Measurements from ENCODE around the gene ZNF592.

ZNF592 gene

GRCh38 chr15:84795186-84795585 is 46.8 kb downstream of the ZNF592 start:
- Histone ChIP-seq H3K4me1 (ENCODE audit: control insufficient read depth, insufficient read depth, low read length) (peaks cover 3% of the 10 kb centered on the region), H3K27ac (ENCODE audit: low read length) (no peak overlapping the region), H3K36me3 (ENCODE audit: control insufficient read depth in 2 of 2, insufficient read depth in 2 of 2, low read length in 2 of 2) (peaks cover 33 to 46% of the 10 kb centered on the region in 2 donors), H3K9ac (ENCODE audit: low read length in 2 of 2) (no peak overlapping the region), H3K9me3 (ENCODE audit: control insufficient read depth in 2 of 2, low read length in 2 of 2) (no peaks in the 10 kb centered on the region), H3K4me3 (ENCODE audit: low read length in 2 of 2) (no peak overlapping the region), H3K27me3 (ENCODE audit: control insufficient read depth in 1 of 2, insufficient read depth in 2 of 2, low read length in 2 of 2) (no peaks in the 10 kb centered on the region)

GRCh38 chr15:84797212-84797611 is 48.8 kb downstream of the ZNF592 start:
- Histone ChIP-seq H3K4me3 (ENCODE audit: low read length in 2 of 2) (no peak overlapping the region), H3K27me3 (ENCODE audit: control insufficient read depth in 1 of 2, insufficient read depth in 2 of 2, low read length in 2 of 2) (no peaks in the 10 kb centered on the region), H3K4me1 (ENCODE audit: control insufficient read depth, insufficient read depth, low read length) (no peaks in the 10 kb centered on the region), H3K9ac (ENCODE audit: low read length in 2 of 2) (no peak overlapping the region), H3K27ac (ENCODE audit: low read length) (no peak overlapping the region), H3K9me3 (ENCODE audit: control insufficient read depth in 2 of 2, low read length in 2 of 2) (no peaks in the 10 kb centered on the region), H3K36me3 (ENCODE audit: control insufficient read depth in 2 of 2, insufficient read depth in 2 of 2, low read length in 2 of 2) (peaks cover 42 to 50% of the 10 kb centered on the region in 2 donors)

GRCh38 chr15:84797801-84798200 is 49.4 kb downstream of the ZNF592 start:
- Histone ChIP-seq H3K9me3 (ENCODE audit: control insufficient read depth in 2 of 2, low read length in 2 of 2) (no peaks in the 10 kb centered on the region), H3K9ac (ENCODE audit: low read length in 2 of 2) (no peak overlapping the region), H3K4me3 (ENCODE audit: low read length in 2 of 2) (no peak overlapping the region), H3K27ac (ENCODE audit: low read length) (no peak overlapping the region), H3K36me3 (ENCODE audit: control insufficient read depth in 2 of 2, insufficient read depth in 2 of 2, low read length in 2 of 2) (peaks cover 45 to 53% of the 10 kb centered on the region in 2 donors), H3K4me1 (ENCODE audit: control insufficient read depth, insufficient read depth, low read length) (no peaks in the 10 kb centered on the region), H3K27me3 (ENCODE audit: control insufficient read depth in 1 of 2, insufficient read depth in 2 of 2, low read length in 2 of 2) (no peaks in the 10 kb centered on the region)

- no peaks in the 10 kb centered on the region for H3K4me1 ChIP-seq (ENCODE audit: control insufficient read depth, insufficient read depth, low read length)
- H3K9ac ChIP-seq (ENCODE audit: low read length in 2 of 2), result no peak overlapping the region
- H3K27me3 ChIP-seq (ENCODE audit: control insufficient read depth in 1 of 2, insufficient read depth in 2 of 2, low read length in 2 of 2), result no peaks in the 10 kb centered on the region
- H3K4me3 ChIP-seq (ENCODE audit: low read length in 2 of 2), result no peak overlapping the region
- peaks cover 45 to 52% of the 10 kb centered on the region in 2 donors for H3K36me3 ChIP-seq (ENCODE audit: control insufficient read depth in 2 of 2, insufficient read depth in 2 of 2, low read length in 2 of 2)
- no peak overlapping the region for H3K27ac ChIP-seq (ENCODE audit: low read length)
- no peaks in the 10 kb centered on the region for H3K9me3 ChIP-seq (ENCODE audit: control insufficient read depth in 2 of 2, low read length in 2 of 2)
Observed at GRCh38 chr15:84798436-84798946, 50.1 kb downstream of the ZNF592 start.

GRCh38 chr15:84799511-84800187 is 51.3 kb downstream of the ZNF592 start:
- H3K27ac ChIP-seq (ENCODE audit: low read length), result no peak overlapping the region
- no peak overlapping the region for H3K9ac ChIP-seq (ENCODE audit: low read length in 2 of 2)
- peaks cover 2% of the 10 kb centered on the region for H3K4me1 ChIP-seq (ENCODE audit: control insufficient read depth, insufficient read depth, low read length)
- peaks cover 50 to 55% of the 10 kb centered on the region in 2 donors for H3K36me3 ChIP-seq (ENCODE audit: control insufficient read depth in 2 of 2, insufficient read depth in 2 of 2, low read length in 2 of 2)
- no peak overlapping the region for H3K4me3 ChIP-seq (ENCODE audit: low read length in 2 of 2)
- H3K27me3 ChIP-seq (ENCODE audit: control insufficient read depth in 1 of 2, insufficient read depth in 2 of 2, low read length in 2 of 2), result no peaks in the 10 kb centered on the region
- H3K9me3 ChIP-seq (ENCODE audit: control insufficient read depth in 2 of 2, low read length in 2 of 2), result no peaks in the 10 kb centered on the region

- Histone ChIP-seq H3K9ac (ENCODE audit: low read length in 2 of 2) (no peak overlapping the region), H3K27me3 (ENCODE audit: control insufficient read depth in 1 of 2, insufficient read depth in 2 of 2, low read length in 2 of 2) (no peaks in the 10 kb centered on the region), H3K36me3 (ENCODE audit: control insufficient read depth in 2 of 2, insufficient read depth in 2 of 2, low read length in 2 of 2) (peaks cover 51 to 60% of the 10 kb centered on the region in 2 donors), H3K27ac (ENCODE audit: low read length) (no peak overlapping the region), H3K4me1 (ENCODE audit: control insufficient read depth, insufficient read depth, low read length) (peaks cover 2% of the 10 kb centered on the region), H3K9me3 (ENCODE audit: control insufficient read depth in 2 of 2, low read length in 2 of 2) (no peaks in the 10 kb centered on the region), H3K4me3 (ENCODE audit: low read length in 2 of 2) (no peak overlapping the region)
Observed at GRCh38 chr15:84800365-84800806, 52.0 kb downstream of the ZNF592 start.

- Histone ChIP-seq H3K4me1 (ENCODE audit: control insufficient read depth, insufficient read depth, low read length) (peaks cover 2% of the 10 kb centered on the region), H3K4me3 (ENCODE audit: low read length in 2 of 2) (no peak overlapping the region), H3K36me3 (ENCODE audit: control insufficient read depth in 2 of 2, insufficient read depth in 2 of 2, low read length in 2 of 2) (peaks cover 41 to 46% of the 10 kb centered on the region in 2 donors), H3K9me3 (ENCODE audit: control insufficient read depth in 2 of 2, low read length in 2 of 2) (no peaks in the 10 kb centered on the region), H3K27me3 (ENCODE audit: control insufficient read depth in 1 of 2, insufficient read depth in 2 of 2, low read length in 2 of 2) (no peaks in the 10 kb centered on the region), H3K27ac (ENCODE audit: low read length) (no peak overlapping the region), H3K9ac (ENCODE audit: low read length in 2 of 2) (no peak overlapping the region)
Observed at GRCh38 chr15:84804005-84804900, 55.9 kb downstream of the ZNF592 start.

GRCh38 chr15:84805221-84805620 is 56.8 kb downstream of the ZNF592 start:
- Histone ChIP-seq H3K27me3 (ENCODE audit: control insufficient read depth in 1 of 2, insufficient read depth in 2 of 2, low read length in 2 of 2) (no peaks in the 10 kb centered on the region), H3K4me1 (ENCODE audit: control insufficient read depth, insufficient read depth, low read length) (peaks cover 2% of the 10 kb centered on the region), H3K9me3 (ENCODE audit: control insufficient read depth in 2 of 2, low read length in 2 of 2) (no peaks in the 10 kb centered on the region), H3K36me3 (ENCODE audit: control insufficient read depth in 2 of 2, insufficient read depth in 2 of 2, low read length in 2 of 2) (peaks cover 32 to 36% of the 10 kb centered on the region in 2 donors), H3K9ac (ENCODE audit: low read length in 2 of 2) (no peak overlapping the region), H3K27ac (ENCODE audit: low read length) (no peak overlapping the region), H3K4me3 (ENCODE audit: low read length in 2 of 2) (no peak overlapping the region)

- Histone ChIP-seq H3K36me3 (ENCODE audit: control insufficient read depth in 2 of 2, insufficient read depth in 2 of 2, low read length in 2 of 2) (peaks cover 20 to 22% of the 10 kb centered on the region in 2 donors), H3K9me3 (ENCODE audit: control insufficient read depth in 2 of 2, low read length in 2 of 2) (no peaks in the 10 kb centered on the region), H3K27me3 (ENCODE audit: control insufficient read depth in 1 of 2, insufficient read depth in 2 of 2, low read length in 2 of 2) (no peaks in the 10 kb centered on the region), H3K27ac (ENCODE audit: low read length) (no peak overlapping the region), H3K4me3 (ENCODE audit: low read length in 2 of 2) (no peak overlapping the region), H3K4me1 (ENCODE audit: control insufficient read depth, insufficient read depth, low read length) (peaks cover 2% of the 10 kb centered on the region), H3K9ac (ENCODE audit: low read length in 2 of 2) (no peak overlapping the region)
Observed at GRCh38 chr15:84807228-84807627, 58.8 kb downstream of the ZNF592 start.

- Histone ChIP-seq H3K4me3 (ENCODE audit: low read length in 2 of 2) (no peak overlapping the region), H3K9me3 (ENCODE audit: control insufficient read depth in 2 of 2, low read length in 2 of 2) (no peaks in the 10 kb centered on the region), H3K36me3 (ENCODE audit: control insufficient read depth in 2 of 2, insufficient read depth in 2 of 2, low read length in 2 of 2) (peaks cover 3 to 8% of the 10 kb centered on the region in 2 donors), H3K4me1 (ENCODE audit: control insufficient read depth, insufficient read depth, low read length) (no peaks in the 10 kb centered on the region), H3K9ac (ENCODE audit: low read length in 2 of 2) (no peak overlapping the region), H3K27ac (ENCODE audit: low read length) (no peak overlapping the region), H3K27me3 (ENCODE audit: control insufficient read depth in 1 of 2, insufficient read depth in 2 of 2, low read length in 2 of 2) (no peaks in the 10 kb centered on the region)
Observed at GRCh38 chr15:84810073-84810840, 61.9 kb downstream of the ZNF592 start.
